GM19324 (cell line): Measurements from ENCODE around the gene SLC10A7.
"Not testable (repeated sequence)": the region's sequence is repeated elsewhere in the genome, so short reads cannot be mapped to it uniquely, and the experiment has no call there.

ENCODE experiments used
- ATAC-seq: cut with Tn5 transposase; IDR thresholded peaks from one replicate; pipeline ENCODE4 v1.9.1; 2021; ENCODE audit warnings: mild to moderate bottlenecking, moderate library complexity; ENCODE audit not compliant: unreplicated experiment, low FRiP score

SLC10A7 gene

DNA sequence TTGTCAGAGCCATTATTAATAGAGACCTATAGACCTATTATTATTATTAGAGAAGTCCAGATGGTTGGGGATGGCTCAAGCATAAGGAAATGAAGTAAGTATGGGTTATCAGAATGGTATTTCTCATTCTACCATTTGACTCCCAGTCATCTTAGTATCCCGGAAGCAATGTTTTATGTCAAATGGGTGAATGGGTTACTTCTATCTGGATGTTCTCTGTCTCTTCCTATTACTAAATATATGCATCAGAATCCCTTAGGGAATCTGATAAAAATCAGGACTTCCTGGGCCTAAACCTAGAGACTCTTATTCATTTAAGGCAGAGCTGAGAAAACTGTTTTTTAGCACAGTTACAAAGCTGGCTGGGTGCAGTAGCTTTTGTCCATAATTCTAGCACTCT, 149.9 kb downstream of the SLC10A7 start:
- no peak for ATAC-seq

GRCh38 chr4:146370841-146371240, 150.9 kb downstream of the SLC10A7 start:
- no peak for ATAC-seq

GRCh38 chr4:146369446-146369845, 152.3 kb downstream of the SLC10A7 start:
- no peak for ATAC-seq

DNA sequence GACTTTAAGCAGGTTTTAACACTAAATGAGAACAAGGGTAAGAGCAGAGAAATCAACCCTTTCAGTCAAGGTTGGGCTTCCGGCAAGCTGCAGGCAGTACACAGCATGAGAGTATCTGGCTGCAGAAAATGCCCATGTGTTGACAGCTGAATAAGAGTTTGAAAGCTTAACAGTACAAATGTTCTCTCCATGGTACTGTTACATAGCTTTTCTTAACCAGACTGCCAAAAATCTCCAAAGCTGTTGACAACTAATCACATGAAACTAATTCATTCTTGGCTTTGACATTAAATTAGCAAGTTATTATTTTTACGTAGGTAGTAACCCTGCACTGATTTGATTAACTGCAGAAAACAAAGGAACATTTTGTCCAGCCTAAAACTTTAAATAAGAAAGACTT, 153.5 kb downstream of the SLC10A7 start:
- ATAC-seq, result no peak

- ATAC-seq, result no peak
Observed at GRCh38 chr4:146367347-146367746, 154.4 kb downstream of the SLC10A7 start.

DNA sequence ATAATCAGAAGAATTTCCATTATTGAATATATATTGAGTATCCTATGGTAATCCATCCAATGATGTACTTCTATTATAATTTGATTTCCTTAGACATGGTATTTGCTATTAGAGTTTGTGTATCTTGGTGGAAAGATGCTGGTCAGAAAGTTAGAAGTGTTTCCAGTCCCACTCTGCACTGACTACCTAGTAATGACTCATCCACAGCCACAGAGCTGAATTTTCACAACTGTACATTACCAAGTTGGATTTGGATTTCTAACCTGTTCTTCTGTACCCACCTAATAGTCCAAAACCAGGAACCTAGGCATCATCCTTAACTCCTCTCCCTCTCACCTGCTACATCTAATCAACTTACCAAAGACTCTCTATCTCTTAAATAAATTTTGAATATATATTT, 162.0 kb downstream of the SLC10A7 start:
- no peak for ATAC-seq

- not testable (repeated sequence) for ATAC-seq
Observed at GRCh38 chr4:146350114-146350513, 171.6 kb downstream of the SLC10A7 start.

DNA sequence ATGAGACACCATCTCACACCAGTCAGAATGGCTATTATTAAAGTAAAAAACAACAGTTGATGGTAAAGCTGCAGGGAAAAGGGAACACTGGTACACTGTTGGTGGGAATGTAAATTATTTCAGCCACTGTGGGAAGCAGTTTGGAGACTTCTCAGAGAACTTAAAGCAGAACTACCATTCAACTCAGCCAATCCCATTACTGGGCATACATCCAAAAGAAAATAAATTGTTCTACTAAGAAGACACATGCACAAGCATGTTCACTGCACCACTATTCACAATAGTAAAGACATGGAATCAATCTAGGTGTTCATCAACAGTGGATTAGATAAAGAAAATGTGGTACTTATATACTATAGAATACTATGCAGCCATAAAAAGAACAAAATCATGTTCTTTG, 172.4 kb downstream of the SLC10A7 start:
- ATAC-seq, result no peak

DNA sequence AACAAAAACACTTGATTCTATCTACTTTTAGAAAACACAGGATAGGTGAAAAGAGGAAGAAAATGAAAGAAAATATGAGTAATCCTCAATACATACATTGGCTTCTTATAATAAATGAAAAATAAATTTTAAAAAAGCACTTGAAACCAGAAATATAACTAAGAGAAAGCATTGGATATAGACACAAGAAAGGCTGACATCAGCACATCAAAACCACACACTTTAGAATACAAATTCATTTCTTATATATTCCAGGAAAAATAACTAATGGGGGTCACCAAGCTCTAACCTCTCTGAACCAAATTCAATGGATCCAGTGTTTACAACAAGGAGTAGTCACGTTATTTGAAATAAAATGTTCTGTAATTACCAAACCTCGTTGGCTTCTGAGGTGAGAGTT, 173.9 kb downstream of the SLC10A7 start:
- ATAC-seq, result no peak

DNA sequence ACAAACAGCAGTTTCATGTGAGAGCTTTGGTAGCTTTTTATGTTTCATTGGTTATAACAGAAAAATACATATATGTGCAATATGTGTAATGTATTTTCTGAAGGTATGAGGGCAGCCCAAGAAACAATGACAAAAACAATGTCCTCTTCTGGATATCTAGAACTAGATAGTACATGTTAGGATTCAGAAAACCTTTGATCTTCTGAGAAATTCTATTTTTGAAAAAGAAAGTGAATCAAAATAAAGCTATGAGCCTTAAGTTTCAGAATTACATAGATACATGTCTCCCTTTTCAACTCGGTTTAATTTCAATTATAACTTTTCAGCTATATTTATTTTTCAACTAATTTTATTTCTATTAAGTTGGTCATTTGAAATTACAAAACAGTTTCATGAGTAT, 175.5 kb downstream of the SLC10A7 start:
- no peak for ATAC-seq

DNA sequence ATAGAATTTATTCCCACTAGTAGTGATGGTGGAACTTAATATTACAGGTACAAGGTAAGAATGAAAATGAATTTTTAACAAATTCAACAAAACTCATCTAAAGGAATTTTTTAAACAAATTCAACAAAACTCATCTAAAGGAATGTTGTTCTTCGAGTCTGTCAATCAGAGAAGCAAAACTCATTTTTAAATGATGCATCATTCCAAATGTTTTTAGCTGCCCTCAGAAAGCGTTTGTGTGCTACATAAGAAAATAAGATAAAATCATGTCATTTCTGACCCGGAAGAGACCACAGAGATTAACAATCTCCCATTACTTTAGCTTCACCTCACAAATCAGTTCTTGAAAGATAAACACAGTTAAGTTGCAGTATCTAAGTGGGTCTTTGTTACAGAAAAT, 178.0 kb downstream of the SLC10A7 start:
- no peak for ATAC-seq

GRCh38 chr4:146343199-146343598, 178.5 kb downstream of the SLC10A7 start:
- ATAC-seq, result peak; percentile 71

DNA sequence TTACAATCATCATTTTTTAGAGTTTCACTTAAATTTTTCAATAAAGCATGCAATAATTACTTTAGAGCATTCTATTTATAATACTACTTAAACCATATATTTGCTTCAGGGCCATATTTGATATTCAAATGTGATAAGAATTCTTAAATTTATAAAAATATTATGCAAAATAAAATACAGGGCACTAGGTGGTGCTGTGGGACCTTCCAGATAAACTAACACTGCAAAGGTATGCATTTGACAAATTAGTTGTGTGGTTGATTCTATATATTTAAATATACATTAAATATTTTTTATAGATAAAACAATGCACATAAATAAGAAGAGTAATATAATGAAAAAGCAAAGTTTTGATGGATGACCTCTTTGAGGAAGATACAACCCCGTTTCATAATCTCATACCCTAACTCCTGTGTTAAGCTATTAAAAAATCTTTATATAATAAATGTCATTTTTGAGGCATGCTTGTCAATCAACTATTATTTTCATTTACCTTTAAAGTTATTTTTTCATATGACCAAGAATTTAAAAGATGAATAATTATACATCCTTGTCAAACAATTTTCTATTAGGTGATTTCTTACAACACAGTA, 179.0 kb downstream of the SLC10A7 start:
- no peak for ATAC-seq

- ATAC-seq, result no peak
Observed at GRCh38 chr4:146340798-146341197, 180.9 kb downstream of the SLC10A7 start.

GRCh38 chr4:146338512-146338911, 183.2 kb downstream of the SLC10A7 start:
- no peak for ATAC-seq

- no peak for ATAC-seq
Observed at GRCh38 chr4:146336410-146336807, 185.3 kb downstream of the SLC10A7 start.

DNA sequence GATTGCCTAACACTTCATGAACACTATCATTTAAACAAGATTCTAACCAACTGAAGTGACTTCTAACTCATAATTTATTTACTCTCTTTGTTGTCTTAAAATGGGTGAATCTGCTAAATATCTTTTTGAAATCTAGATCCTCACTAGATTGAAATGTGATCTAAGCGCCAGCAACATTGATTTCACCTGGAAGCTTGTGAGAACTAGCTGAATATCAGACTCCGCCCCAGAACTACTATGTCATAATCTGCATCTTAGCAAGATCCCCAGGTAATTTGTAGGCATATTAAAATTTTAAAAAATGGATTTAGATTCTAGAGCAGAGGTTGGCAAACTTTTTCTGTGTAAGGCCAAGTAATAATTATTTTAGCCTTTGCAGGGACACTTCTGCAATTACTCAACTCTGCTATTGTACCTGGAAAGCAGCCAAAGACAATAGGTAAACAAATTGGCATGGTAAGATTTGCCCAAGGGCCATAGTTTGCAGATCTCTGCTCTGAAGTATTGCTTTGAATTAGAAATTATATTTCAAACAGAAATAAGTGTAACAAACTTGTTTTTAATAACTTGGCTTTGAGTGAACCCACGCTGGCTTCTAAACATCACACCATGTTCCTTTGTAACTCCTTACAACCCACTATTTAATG, 185.9 kb downstream of the SLC10A7 start:
- no peak for ATAC-seq

GRCh38 chr4:146334862-146335449, 186.8 kb downstream of the SLC10A7 start:
- ATAC-seq, result no peak

DNA sequence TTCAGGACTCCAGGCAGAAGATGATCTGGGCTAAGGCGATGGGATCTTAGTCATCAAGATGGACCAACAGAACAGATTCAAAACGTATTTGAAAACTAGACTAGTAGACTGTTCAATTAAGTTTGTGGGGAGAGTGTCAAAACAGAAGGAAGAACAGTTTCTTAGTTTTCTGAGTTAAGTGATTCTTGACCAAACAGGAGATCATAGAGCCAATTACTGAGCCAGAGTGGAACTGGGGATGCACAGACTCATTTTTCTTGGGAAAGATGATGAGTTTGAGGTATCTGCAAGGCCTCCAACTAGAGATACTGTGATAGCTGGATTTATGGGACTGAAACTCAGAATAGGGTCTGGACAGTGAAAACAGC, 187.9 kb downstream of the SLC10A7 start:
- peak; percentile 5 for ATAC-seq

DNA sequence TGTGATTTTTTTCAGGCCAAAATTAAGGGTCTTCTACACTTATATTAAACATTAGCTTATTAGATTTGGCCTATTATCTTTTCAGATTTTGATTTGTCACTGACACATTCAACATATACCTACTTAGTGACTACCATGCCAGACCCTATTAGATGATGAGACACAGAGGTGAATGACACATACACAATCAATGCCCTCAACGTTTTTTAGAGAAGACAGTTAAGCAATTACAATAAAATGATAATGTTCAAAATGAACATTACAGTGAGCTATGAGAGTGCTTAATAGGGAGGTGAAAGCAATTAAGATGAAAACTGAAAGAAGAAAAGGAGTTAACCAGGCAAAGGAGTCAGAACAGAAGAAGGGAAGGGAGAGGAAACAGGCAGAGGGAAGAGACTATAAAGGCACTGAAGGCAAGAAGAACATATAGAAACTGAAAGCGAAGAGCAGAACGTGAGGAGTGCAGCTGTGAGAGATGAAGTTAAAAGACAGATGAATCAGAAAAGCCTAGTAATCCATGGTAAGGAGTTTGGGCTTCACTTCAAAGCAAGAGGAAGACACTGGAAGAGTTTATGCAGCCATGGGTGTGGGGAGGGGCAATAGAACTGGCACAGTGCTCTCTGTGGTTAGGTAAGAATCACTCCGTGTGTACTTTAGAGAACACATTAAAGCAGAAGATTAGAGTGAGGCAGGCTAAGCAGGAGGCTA, 188.4 kb downstream of the SLC10A7 start:
- ATAC-seq, result peak; percentile 87

GRCh38 chr4:146330392-146330791, 191.3 kb downstream of the SLC10A7 start:
- no peak for ATAC-seq
